MM.1S (cell line): ENCODE data around the gene SMPD4.
"Not testable (repeated sequence)": the region's sequence is repeated elsewhere in the genome, so short reads cannot be mapped to it uniquely, and the experiment has no call there.

Experiments used
- CTCF ChIP-seq: fragments of 300-600 bp; sonication (generic); IDR thresholded peaks from 2 replicates; pipeline ENCODE4 v1.5.1; 2016; ENCODE audit warnings: antibody characterized with exemption, low read length, mixed read lengths
- EZH2 ChIP-seq: fragments of 300-600 bp; sonication (generic); optimal IDR thresholded peaks from 2 replicates; pipeline ENCODE3; 2017; ENCODE audit warnings: low read depth, mild to moderate bottlenecking, antibody characterized with exemption, low read length, mixed read lengths
- EZH2phosphoT487 ChIP-seq: fragments of 300-600 bp; sonication (generic); IDR thresholded peaks from 2 replicates; pipeline ENCODE4 v1.6.1; 2018; ENCODE audit warnings: antibody characterized with exemption, low read length

GRCh38 chr2:130195089-130195635 lies 13.8 kb upstream of the SMPD4 start:
- TF ChIP-seq CTCF, EZH2phosphoT487, EZH2: not testable (repeated sequence)
